NB4 (cell line): ENCODE results near the gene DCDC2B.

Experiments used
- CTCF ChIP-seq: IDR thresholded peaks from one replicate; pipeline ENCODE4 v1.5.1; 2012; ENCODE audit warnings: low read depth, low read length
- MAX ChIP-seq: IDR thresholded peaks from 2 replicates; pipeline ENCODE4 v1.6.1; 2011; ENCODE audit warnings: low read depth, low read length
- MYC ChIP-seq: IDR thresholded peaks from 2 replicates; pipeline ENCODE4 v1.6.1; 2011; ENCODE audit warnings: low read depth, low read length
- POLR2A ChIP-seq: IDR thresholded peaks from 2 replicates; pipeline ENCODE4 v1.6.1; 2011; ENCODE audit warnings: mild to moderate bottlenecking; ENCODE audit not compliant: insufficient read length; ENCODE audit errors: extremely low read depth

GRCh38 chr1:32186077-32186476 lies 22.8 kb upstream of the DCDC2B start:
- TF ChIP-seq MAX (no peak), CTCF (no peak), POLR2A (no peak), MYC (no peak)
